Measurements from ENCODE around the gene STKLD1. TPM values are rescaled to one million over a fixed set of nuclear protein-coding genes. Genes with fewer than 3 reads are reported as not detected.
A peak's percentile ranks its signal among the peaks of the same experiment; 100 is the strongest.

Gene STKLD1
- total and polyA plus RNA-seq, 9 of the 15 experiments (the other 6 are each of a cell fraction or from before 2014, with no cell fraction given), result 0.10 to 0.65 (median 0.33) TPM; not detected in 2

DNA sequence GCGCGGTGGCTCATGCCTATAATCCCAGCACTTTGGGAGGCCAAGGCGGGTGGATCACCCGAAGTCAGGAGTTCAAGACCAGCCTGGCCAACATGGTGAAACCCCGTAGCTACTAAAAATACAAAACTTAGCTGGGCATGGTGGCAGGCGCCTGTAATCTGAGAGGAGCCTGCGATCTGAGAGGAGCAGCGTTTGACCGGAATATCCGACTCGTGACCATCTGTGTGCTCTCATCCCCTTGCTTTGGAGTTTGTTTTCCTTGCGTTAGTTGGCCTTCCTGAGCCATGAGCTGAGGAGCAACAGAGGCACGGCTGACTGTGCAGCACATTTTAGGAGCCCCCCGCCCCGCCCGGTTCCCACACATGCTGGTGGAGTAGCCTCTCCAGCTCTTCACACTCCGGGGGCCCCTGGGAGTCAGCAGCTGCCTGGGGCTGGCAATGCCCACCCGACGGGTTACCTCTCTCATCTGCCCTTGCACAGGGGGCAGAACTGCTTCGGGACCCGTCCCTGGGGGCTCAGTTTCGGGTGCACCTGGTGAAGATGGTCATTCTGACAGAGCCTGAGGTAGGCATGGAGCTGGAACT, 49.0 kb downstream of the STKLD1 start (continued):
- TF ChIP-seq, protein P1, sequence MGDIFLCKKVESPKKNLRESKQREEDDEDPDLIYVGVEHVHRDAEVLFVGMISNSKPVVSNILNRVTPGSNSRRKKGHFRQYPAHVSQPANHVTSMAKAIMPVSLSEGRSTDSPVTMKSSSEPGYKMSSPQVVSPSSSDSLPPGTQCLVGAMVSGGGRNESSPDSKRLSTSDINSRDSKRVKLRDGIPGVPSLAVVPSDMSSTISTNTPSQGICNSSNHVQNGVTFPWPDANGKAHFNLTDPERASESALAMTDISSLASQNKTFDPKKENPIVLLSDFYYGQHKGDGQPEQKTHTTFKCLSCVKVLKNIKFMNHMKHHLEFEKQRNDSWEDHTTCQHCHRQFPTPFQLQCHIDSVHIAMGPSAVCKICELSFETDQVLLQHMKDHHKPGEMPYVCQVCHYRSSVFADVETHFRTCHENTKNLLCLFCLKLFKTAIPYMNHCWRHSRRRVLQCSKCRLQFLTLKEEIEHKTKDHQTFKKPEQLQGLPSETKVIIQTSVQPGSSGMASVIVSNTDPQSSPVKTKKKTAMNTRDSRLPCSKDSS (IDR thresholded peaks at IDR 0.05; ENCODE audit: low read depth, partially characterized antibody), result no peak
- no peak for TF ChIP-seq TEAD2 (tag; IDR thresholded peaks at IDR 0.05)
- TF ChIP-seq, protein P2, sequence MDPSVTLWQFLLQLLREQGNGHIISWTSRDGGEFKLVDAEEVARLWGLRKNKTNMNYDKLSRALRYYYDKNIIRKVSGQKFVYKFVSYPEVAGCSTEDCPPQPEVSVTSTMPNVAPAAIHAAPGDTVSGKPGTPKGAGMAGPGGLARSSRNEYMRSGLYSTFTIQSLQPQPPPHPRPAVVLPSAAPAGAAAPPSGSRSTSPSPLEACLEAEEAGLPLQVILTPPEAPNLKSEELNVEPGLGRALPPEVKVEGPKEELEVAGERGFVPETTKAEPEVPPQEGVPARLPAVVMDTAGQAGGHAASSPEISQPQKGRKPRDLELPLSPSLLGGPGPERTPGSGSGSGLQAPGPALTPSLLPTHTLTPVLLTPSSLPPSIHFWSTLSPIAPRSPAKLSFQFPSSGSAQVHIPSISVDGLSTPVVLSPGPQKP (CRISPR knock-in tag; IDR thresholded peaks at IDR 0.05), result no peak
- no peak for TF ChIP-seq FUS (optimal IDR thresholded peaks at IDR 0.05; ENCODE audit: low read depth, low read length)
- no peak for TF ChIP-seq SPI1 (IDR thresholded peaks at IDR 0.05; ENCODE audit: borderline replicate concordance, low read depth, low read length)
- TF ChIP-seq ZNF384 (IDR thresholded peaks at IDR 0.05; ENCODE audit: low read depth, low read length), result no peak
- no peak for TF ChIP-seq PTTG1 (tag; IDR thresholded peaks at IDR 0.05; ENCODE audit: low read depth)

DNA sequence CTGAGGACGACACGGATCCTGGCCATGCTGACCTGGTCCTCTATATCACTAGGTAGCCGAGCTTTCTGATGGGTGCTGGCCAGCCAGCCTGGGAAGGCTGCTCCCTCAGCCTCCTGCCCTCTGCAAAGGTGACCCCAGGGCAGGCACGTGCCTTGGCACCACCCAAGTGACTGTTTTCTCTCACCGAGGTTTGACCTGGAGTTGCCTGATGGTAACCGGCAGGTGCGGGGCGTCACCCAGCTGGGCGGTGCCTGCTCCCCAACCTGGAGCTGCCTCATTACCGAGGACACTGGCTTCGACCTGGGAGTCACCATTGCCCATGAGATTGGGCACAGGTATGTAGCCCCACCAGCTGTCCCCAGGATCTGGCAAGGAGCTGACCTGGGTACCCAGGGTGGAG, 49.8 kb downstream of the STKLD1 start:
- CTCF ChIA-PET (ENCODE audit: low intra/inter-chr PET ratio), result interaction anchor here (0.6 kb wide), 1 partner anchor 68 kb away, joined by 3 read pairs; no protein-coding TSS in a partner anchor
- H2AFZ ChIP-seq (ENCODE audit: low read depth, low read length), result no peak overlapping the region
- no peak for TF ChIP-seq ZNF23 (CRISPR knock-in tag; IDR thresholded peaks at IDR 0.05)
- TF ChIP-seq BRD9 (IDR thresholded peaks at IDR 0.05; ENCODE audit: low read depth, partially characterized antibody), result no peak
- TF ChIP-seq SNIP1 (IDR thresholded peaks at IDR 0.05; ENCODE audit: low read depth), result no peak
- TF ChIP-seq EP300 (IDR thresholded peaks at IDR 0.05; ENCODE audit: low read length), result no peak
- no peak for TF ChIP-seq ZNF140 (CRISPR knock-in tag; IDR thresholded peaks at IDR 0.05)
- no peak for TF ChIP-seq ELF4 (CRISPR knock-in tag; IDR thresholded peaks at IDR 0.05)
- no peak for TF ChIP-seq NR2C2 (CRISPR knock-in tag; IDR thresholded peaks at IDR 0.05)
- TF ChIP-seq NR2C2 (tag; IDR thresholded peaks at IDR 0.05), result no peak
- no peak for TF ChIP-seq ZNF3 (CRISPR knock-in tag; IDR thresholded peaks at IDR 0.05)
- TF ChIP-seq CSDE1 (IDR thresholded peaks at IDR 0.05), result no peak
- TF ChIP-seq, protein P3, sequence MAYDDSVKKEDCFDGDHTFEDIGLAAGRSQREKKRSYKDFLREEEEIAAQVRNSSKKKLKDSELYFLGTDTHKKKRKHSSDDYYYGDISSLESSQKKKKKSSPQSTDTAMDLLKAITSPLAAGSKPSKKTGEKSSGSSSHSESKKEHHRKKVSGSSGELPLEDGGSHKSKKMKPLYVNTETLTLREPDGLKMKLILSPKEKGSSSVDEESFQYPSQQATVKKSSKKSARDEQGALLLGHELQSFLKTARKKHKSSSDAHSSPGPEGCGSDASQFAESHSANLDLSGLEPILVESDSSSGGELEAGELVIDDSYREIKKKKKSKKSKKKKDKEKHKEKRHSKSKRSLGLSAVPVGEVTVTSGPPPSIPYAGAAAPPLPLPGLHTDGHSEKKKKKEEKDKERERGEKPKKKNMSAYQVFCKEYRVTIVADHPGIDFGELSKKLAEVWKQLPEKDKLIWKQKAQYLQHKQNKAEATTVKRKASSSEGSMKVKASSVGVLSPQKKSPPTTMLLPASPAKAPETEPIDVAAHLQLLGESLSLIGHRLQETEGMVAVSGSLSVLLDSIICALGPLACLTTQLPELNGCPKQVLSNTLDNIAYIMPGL (CRISPR knock-in tag; IDR thresholded peaks at IDR 0.05), result no peak
- no peak for TF ChIP-seq SIN3B (IDR thresholded peaks at IDR 0.05; ENCODE audit: low read depth)

More for the DNA sequence above, 49.8 kb downstream of the STKLD1 start:
- ATAC-seq, result no peak
- POLR2A ChIA-PET, result interaction anchor here (1.2 to 1.7 kb wide), 3 partner anchors 9 to 66 kb away, joined by 3 to 5 read pairs (median 3); no protein-coding TSS in a partner anchor
- H4K20me1 ChIP-seq (replicated peaks; ENCODE audit: control insufficient read depth, insufficient read depth, low read length), result no peaks in the 10 kb centered on the region
- no peak for FAIRE-seq
- no TSS peak for BruUV-seq (replicated peaks)
- intact Hi-C loops (cut with micrococcal nuclease), result no loop called here
- peak overlapping the region in 1 of 2 experiments; percentile 55; a peak in 2 of 4 replicates for H3K9ac ChIP-seq (ENCODE audit: insufficient read depth in 1 of 2, low read depth in 2 of 2, low read length in 2 of 2)
- H3K4me2 ChIP-seq (ENCODE audit: insufficient read depth, low read length), result no peak overlapping the region
- in situ Hi-C loops (cut with MboI), result no loop called here
- no peaks in the 10 kb centered on the region for H3K36me3 ChIP-seq (ENCODE audit: control insufficient read depth, insufficient read depth, low read length)
- no peak overlapping the region for H3K27ac ChIP-seq (ENCODE audit: extremely low read depth, low read depth, low read length)
- no peak for DNase-seq (ENCODE audit: extremely low read depth in 1 of 4, low spot score in 3 of 4)
- H3K27me3 ChIP-seq (ENCODE audit: control insufficient read depth in 2 of 2, insufficient read depth in 2 of 2, low read length in 2 of 2), result peaks cover 24 to 34% of the 10 kb centered on the region in 2 experiments
- no peak overlapping the region for H3K4me3 ChIP-seq
- peaks cover 13 to 40% of the 10 kb centered on the region in 2 experiments; a peak in 3 of 5 replicates for H3K4me1 ChIP-seq (replicated peaks in 1 of 2; ENCODE audit: control insufficient read depth in 2 of 2, insufficient read depth in 2 of 2, low read length in 2 of 2)
- H3K9me1 ChIP-seq (ENCODE audit: control insufficient read depth, insufficient read depth, low read length), result peaks cover 3% of the 10 kb centered on the region
- no peaks in the 10 kb centered on the region for H3K79me2 ChIP-seq (ENCODE audit: control insufficient read depth, insufficient read depth, low read length)
- 11% methylated on average over 11 of the region's 11 CpGs for WGBS (ENCODE audit: insufficient coverage, low coverage, missing lambda C conversion rate)
- H3K9me3 ChIP-seq (replicated peaks; ENCODE audit: control insufficient read depth, insufficient read depth, low read depth, low read length), result no peaks in the 10 kb centered on the region

All from K562 (cell line).